Pulmonary artery endothelial cell (primary cell): ENCODE measurements around the gene AKAP3. TPM values are rescaled to one million over a fixed set of nuclear protein-coding genes. Genes with fewer than 3 reads are reported as not detected.

Experiments used
- DNase-seq: peaks from one replicate; pipeline ENCODE4 v3.0.0-alpha.2; 2011; ENCODE audit warnings: low read depth, low spot score
- total RNA-seq: library from RNA; depleted of rRNA; stranded (reverse); fragments of >200 nt; gene quantifications from 2 replicates; pipeline ENCODE4 v1.2.3, GENCODE V29; 2014

The AKAP3 gene
- total RNA-seq = 0.79 and 2.2 TPM in 2 replicates

GRCh38 chr12:4648501-4649357 is at the start of gene AKAP3, which contains the start of gene NDUFA9:
TSS of gene AKAP3 (minus strand) at chr12:4649051. CDS start at chr12:4638196, 10,855 bp downstream.
TSS of gene NDUFA9 (plus strand) at chr12:4649114. CDS start at chr12:4649127, 13 bp downstream.
- peak; percentile 64 for DNase-seq

- no peak for DNase-seq
Measured at GRCh38 chr12:4690760-4691159, 41.9 kb upstream of the AKAP3 start.

DNA sequence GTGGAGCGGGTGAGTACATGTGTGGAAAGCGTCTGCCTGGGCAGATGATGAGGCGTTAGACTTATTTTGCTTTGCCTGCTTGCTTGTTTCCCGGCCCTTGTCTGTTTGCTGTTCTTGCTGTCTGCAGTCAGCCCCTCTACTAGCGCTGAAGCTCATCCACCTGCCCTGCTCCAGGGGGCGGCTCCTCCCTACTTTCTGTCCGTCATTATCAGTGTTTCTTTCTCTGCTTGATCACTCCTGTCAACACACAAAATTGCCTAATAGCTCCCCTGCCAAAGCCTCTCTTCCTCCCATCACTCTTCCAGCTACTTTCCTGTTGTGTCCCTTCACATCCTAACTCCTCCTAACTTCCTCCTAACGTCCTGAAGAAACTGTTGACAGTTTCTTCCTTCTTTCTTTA is 36.5 kb upstream of the AKAP3 start:
- DNase-seq = no peak

DNA sequence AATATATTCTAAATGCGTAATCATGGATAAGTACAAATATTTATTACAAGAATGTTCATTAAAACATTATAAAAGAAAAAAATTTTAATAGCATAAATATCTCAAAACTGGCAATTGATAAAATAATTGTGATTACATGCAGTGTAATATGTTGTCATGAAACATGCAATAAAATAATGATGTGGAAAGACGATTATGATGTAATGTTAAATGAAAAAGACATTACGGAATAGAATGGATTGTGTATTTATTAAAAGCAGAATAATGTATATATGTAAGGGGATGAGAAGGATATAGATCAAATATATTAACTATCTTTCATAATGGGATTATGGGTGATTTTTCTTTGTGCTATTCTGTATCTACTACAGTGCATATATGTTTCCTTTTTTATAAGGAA is 32.9 kb upstream of the AKAP3 start:
- DNase-seq = no peak

DNA sequence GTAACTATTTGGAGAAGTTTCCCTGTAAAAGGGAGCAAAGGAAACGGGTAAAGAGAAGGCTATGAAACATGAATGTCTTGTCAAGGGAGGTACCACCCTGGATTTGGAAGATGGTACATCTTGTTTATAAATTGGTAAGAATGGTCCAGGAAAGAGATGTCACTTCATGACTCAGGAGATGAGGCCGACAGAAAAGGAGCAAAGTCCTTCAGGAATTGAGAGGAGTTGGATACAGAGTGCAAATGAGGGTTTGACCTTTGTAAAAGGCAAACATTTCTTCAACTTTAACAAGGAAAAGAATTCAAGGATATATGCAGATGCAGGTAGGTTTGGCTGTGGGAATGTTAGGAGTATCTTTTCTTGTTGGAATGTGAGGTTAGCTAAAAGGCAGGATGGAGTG is 30.9 kb upstream of the AKAP3 start:
- no peak for DNase-seq

GRCh38 chr12:4665236-4665635 is 16.4 kb upstream of the AKAP3 start:
- no peak for DNase-seq

DNA sequence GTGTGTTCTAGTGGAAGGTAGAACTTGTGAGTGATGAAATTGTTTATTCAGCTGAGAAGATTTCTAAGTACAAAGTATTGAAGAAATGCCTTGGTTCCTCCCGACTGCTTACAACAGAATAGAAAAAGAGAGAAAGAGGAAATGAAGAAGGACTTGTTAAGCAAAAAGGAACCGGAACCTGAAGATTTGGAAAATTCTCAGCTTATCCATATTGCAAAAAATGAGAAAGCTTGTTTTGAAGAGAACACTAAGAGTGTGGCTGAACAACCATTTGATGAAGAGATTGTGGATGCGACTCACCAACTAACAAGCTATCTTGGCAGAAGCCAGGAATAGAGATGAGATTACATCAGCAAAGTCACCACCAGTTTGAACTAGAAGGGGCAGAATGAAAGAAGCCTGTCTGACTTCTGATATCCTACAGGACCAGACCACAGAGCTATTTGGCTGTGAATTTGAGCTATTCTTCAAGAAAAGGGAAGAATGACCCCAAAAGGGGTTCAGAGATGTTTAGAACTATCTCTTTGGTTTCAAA is 15.2 kb upstream of the AKAP3 start:
- DNase-seq = no peak

- DNase-seq = no peak
Measured at GRCh38 chr12:4653691-4654090, 4.8 kb upstream of the AKAP3 start.

DNA sequence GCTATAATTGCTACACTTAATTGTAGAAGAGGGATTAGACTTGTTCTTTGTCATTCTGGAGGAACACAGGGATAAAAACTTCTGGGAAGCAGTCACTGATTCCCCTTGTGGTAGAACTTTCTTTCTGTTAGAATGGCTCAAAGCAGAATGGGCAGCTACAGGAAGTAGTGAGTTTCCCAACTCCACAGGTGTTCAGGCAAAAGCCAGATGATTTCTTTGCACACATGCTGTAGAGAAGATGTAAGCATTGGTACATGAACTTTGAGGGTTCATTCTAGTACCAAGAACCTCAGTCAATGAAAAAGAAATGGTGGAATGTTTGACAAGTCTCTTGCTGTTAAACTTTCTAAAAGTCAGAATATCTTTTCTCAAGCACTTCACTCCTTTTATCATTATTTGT is 4.4 kb upstream of the AKAP3 start:
- no peak for DNase-seq

GRCh38 chr12:4649358-4649661 is 459 bp upstream of the AKAP3 start:
- no peak for DNase-seq

GRCh38 chr12:4648104-4648500 is 749 bp downstream of the AKAP3 start:
- no peak for DNase-seq

DNA sequence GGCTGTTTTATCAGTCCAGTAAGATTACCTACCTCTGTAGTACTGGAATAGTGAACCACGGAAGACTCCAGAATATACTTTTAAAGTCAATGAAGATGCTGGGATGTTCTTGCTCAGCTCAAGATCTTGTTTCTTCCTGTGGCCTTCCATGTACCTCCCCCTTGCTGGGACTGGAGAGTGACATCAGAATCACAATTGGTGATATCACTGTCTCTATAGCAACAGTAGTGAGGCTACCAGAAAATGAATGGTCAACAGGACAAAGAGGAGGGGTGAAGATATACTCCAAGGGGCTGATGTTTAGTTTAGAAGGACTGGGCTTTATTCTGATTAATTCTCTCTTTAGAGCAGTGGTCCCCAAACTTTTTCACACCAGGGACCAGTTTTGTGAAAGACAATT is 3.8 kb downstream of the AKAP3 start:
- no peak for DNase-seq

GRCh38 chr12:4643747-4644146 is 5.1 kb downstream of the AKAP3 start:
- DNase-seq = no peak

DNA sequence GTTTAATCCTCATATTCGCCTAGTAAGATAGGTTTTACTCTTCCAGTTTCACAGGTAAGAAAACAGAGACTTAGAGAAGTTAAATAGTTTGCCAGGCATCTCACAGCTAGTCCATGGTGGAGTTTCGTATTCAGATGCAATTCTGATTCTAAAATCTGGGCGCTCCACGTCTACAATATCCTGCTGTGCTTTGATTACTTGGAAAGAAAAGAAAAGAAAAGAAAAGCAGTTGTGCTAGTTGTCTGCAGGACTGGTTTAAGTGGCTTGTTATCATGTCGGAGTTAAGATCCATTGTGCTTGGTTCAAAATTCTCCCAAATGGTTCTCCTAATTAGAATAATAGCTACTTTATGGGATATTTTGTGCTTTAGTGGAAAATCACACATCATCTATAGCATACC is 18.6 kb downstream of the AKAP3 start:
- no peak for DNase-seq

GRCh38 chr12:4628406-4628805 is 20.4 kb downstream of the AKAP3 start:
- no peak for DNase-seq

DNA sequence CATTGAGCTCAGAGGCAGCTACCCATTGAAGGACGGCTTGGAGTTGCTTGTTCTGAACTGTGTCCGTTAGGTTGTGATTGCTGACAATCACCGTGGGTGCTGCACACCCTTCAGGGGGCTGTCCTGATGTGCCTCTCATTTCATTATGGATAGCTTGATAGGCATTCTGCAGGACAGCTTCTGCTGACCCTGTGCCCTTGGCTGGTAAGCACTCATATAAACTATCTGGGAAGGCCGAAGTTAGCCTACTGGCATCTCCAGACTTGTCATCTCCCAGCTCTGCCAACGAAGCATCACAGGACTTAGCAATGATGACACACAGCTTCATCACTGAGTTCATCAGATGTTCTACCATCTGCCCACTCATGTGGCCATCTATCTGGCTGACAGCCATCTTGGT is 22.3 kb downstream of the AKAP3 start:
- no peak for DNase-seq

DNA sequence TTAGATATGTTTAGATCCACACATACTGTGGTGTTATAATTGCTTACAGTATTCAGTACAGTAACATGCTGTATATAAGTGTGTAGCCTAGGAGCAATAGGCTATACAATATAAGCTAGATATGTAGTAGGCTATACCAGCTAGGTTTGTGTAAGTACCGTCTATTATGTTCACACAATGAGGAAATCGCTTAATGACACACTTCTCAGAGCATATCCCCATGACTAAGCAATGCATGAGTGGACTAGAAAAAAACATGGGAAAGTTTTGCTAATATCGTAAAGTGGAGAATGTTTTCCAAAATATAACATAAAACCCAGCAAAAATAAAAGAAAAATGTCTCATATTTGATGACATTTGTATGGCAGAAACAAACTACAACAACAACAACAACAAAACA is 27.3 kb downstream of the AKAP3 start:
- no peak for DNase-seq

DNA sequence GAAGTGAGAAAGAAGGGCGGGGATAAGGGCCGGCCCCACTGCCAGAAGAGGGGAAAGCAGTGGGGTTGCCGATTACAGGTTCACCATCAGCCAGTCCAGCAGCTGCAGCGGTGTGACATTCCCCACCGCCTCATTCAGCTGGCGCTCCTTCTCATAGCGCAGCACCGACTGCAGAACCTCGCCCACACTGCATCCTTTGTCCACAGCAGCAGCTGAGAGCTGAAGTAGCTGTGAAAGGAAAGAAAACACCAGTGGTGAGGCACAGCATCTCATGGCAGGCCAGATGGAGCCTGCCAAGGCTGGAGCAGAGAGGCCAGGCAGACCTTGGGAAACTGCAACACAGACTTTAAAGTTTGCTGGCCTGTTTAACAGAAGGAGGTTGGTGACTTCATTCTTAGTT is 33.2 kb downstream of the AKAP3 start:
- DNase-seq = no peak

- DNase-seq = no peak
Measured at GRCh38 chr12:4610481-4610880, 38.4 kb downstream of the AKAP3 start.

- DNase-seq = no peak
Measured at GRCh38 chr12:4609071-4609470, 39.8 kb downstream of the AKAP3 start.

- DNase-seq = no peak
Measured at GRCh38 chr12:4607056-4607455, 41.8 kb downstream of the AKAP3 start.

- peak; percentile 69 for DNase-seq
Measured at GRCh38 chr12:4604684-4605193, 44.1 kb downstream of the AKAP3 start.

GRCh38 chr12:4603946-4604345 is 44.9 kb downstream of the AKAP3 start:
- DNase-seq = no peak
